ENCODE results near the gene DDC. TPM values are rescaled to one million over a fixed set of nuclear protein-coding genes. Genes with fewer than 3 reads are reported as not detected.
"Not testable (repeated sequence)": the region's sequence is repeated elsewhere in the genome, so short reads cannot be mapped to it uniquely, and the experiment has no call there.

Gene DDC
- total RNA-seq, 1 experiment from 2014 or later = not detected

GRCh38 chr7:50589364-50589763, 24.2 kb upstream of the DDC start:
- DNase-seq (ENCODE audit: low read depth) = no peak

- no peak for DNase-seq (ENCODE audit: low read depth)
These were observed 23.7 kb upstream of the DDC start for GRCh38 chr7:50588937-50589336.

GRCh38 chr7:50587737-50588136, 22.5 kb upstream of the DDC start:
- no peak for DNase-seq (ENCODE audit: low read depth)

- no peak for DNase-seq (ENCODE audit: low read depth)
These were observed 19.7 kb upstream of the DDC start for GRCh38 chr7:50584793-50585408.

GRCh38 chr7:50584386-50584785, 19.2 kb upstream of the DDC start:
- DNase-seq (ENCODE audit: low read depth) = no peak

GRCh38 chr7:50583295-50583694, 18.1 kb upstream of the DDC start:
- not testable (repeated sequence) for DNase-seq (ENCODE audit: low read depth)

- DNase-seq (ENCODE audit: low read depth) = not testable (repeated sequence)
These were observed 17.1 kb upstream of the DDC start for GRCh38 chr7:50582271-50582670.

- DNase-seq (ENCODE audit: low read depth) = not testable (repeated sequence)
These were observed 15.5 kb upstream of the DDC start for GRCh38 chr7:50580666-50581065.

- DNase-seq (ENCODE audit: low read depth) = no peak
These were observed 14.9 kb upstream of the DDC start for GRCh38 chr7:50580057-50580456.

GRCh38 chr7:50578105-50578504, 12.9 kb upstream of the DDC start:
- DNase-seq (ENCODE audit: low read depth) = not testable (repeated sequence)

GRCh38 chr7:50577569-50577968, 12.4 kb upstream of the DDC start:
- no peak for DNase-seq (ENCODE audit: low read depth)

- DNase-seq (ENCODE audit: low read depth) = not testable (repeated sequence)
These were observed 11.2 kb upstream of the DDC start for GRCh38 chr7:50576388-50576787.

GRCh38 chr7:50567715-50568261, 2.6 kb upstream of the DDC start:
- no peak for DNase-seq (ENCODE audit: low read depth)

GRCh38 chr7:50565977-50566376, 772 bp upstream of the DDC start:
- DNase-seq (ENCODE audit: low read depth) = no peak

GRCh38 chr7:50565559-50565916, 333 bp upstream of the DDC start:
- no peak for DNase-seq (ENCODE audit: low read depth)

- DNase-seq (ENCODE audit: low read depth) = no peak
These were observed 1.0 kb downstream of the DDC start for GRCh38 chr7:50564171-50564570.

GRCh38 chr7:50562136-50562535, 3.1 kb downstream of the DDC start:
- DNase-seq (ENCODE audit: low read depth) = no peak

GRCh38 chr7:50560865-50561351, 4.3 kb downstream of the DDC start:
- DNase-seq (ENCODE audit: low read depth) = no peak

GRCh38 chr7:50559881-50560280, 5.3 kb downstream of the DDC start:
- no peak for DNase-seq (ENCODE audit: low read depth)

- DNase-seq (ENCODE audit: low read depth) = no peak
These were observed 6.7 kb downstream of the DDC start for GRCh38 chr7:50558294-50559053.

GRCh38 chr7:50557099-50557498, 8.1 kb downstream of the DDC start:
- no peak for DNase-seq (ENCODE audit: low read depth)

- DNase-seq (ENCODE audit: low read depth) = no peak
These were observed 8.8 kb downstream of the DDC start for GRCh38 chr7:50556247-50556991.
